HCT116 (cell line): ENCODE measurements around the gene AVP.

ENCODE experiments used
- CTCF ChIP-seq, 3 experiments: fragments of 200-600 bp in 1 of 3; sonication (generic) in 1 of 3; IDR thresholded peaks in 2 of 3; conservative IDR thresholded peaks in 1 of 3; 2 replicates each; pipeline ENCODE4 v1.5.1; 2012 to 2017; ENCODE audit warnings: low read depth in 2 of 3, low read length in 2 of 3, antibody characterized with exemption in 1 of 3, borderline replicate concordance in 1 of 3, control low read depth in 1 of 3, mild to moderate bottlenecking in 1 of 3, mixed read lengths in 1 of 3, mixed run types in 1 of 3, moderate library complexity in 1 of 3; ENCODE audit not compliant: insufficient read depth in 1 of 3
- EZH2 ChIP-seq: fragments of 200-600 bp; sonication (generic); IDR thresholded peaks from 2 replicates; pipeline ENCODE4 v1.6.1; 2017; ENCODE audit warnings: antibody characterized with exemption, mixed run types
- EZH2phosphoT487 ChIP-seq: fragments of 200-600 bp; IDR thresholded peaks from 2 replicates; pipeline ENCODE4 v1.6.1; 2018; ENCODE audit warnings: antibody characterized with exemption, borderline replicate concordance
- POLR2A ChIP-seq: IDR thresholded peaks from 2 replicates; pipeline ENCODE4 v1.7.0; 2011; ENCODE audit warnings: borderline replicate concordance; ENCODE audit not compliant: insufficient read depth, insufficient read length; ENCODE audit errors: extremely low read depth

- TF ChIP-seq EZH2phosphoT487 (no peak), CTCF (IDR thresholded peaks at IDR 0.05 in 2 of 3, conservative IDR thresholded peaks at IDR 0.05 in 1 of 3; ENCODE audit: borderline replicate concordance in 1 of 3, insufficient read depth in 1 of 3, low read depth in 2 of 3, low read length in 2 of 3) (no peak), EZH2 (no peak), POLR2A (no peak)
Measured at GRCh38 chr20:3090565-3090964, 6.0 kb upstream of the AVP start.
